GM21737 (cell line): Measurements from ENCODE around the gene TACC2.

Source experiments
- ATAC-seq: cut with Tn5 transposase; IDR thresholded peaks from one replicate; pipeline ENCODE4 v1.9.1; 2021; ENCODE audit warnings: mild to moderate bottlenecking, moderate library complexity; ENCODE audit not compliant: unreplicated experiment

TACC2 gene

DNA sequence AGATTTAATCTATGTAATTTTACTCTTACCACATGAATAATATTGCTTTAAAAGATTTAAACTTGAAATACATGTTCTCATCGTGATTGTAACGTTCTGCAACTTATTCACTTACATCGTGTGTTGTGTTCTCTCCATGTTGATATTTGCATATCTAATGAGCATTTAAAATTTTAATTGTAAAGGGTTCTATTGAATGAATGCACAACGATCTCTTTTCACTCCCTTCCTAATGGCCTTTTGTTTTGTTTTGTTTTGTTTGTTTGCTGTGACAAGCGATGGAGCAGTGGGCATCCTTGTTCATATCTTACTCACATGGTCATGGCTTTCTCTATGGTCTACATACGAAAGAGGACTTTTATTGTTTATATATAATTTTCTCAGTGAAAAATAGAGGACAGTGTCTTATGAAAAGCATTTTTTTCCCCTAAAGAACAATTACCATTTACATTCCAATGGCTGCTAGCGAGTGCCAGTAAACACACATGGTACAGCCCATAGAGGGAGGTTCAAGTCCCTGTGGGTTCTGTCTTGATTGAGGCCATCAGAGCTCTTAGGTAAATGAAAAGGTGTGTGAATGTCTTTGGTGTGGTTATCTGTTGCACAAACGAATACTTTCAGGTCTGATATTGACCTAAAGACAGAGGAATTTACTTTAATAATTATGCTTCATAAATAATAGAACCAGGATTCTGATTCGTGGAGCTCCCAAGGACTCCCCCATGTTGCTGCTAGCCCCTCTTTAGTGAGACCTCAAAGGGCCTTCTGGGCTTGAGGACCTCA is 314.5 kb downstream of the TACC2 start:
- no peak for ATAC-seq
